Hematopoietic multipotent progenitor cell treated with erythropoietin and hydrocortisone succinate and interleukin-3 and kit ligand, for 17 days (in vitro differentiated cells): ENCODE measurements around the gene CD2AP.
"Not testable (repeated sequence)": the region's sequence is repeated elsewhere in the genome, so short reads cannot be mapped to it uniquely, and the experiment has no call there.

Experiments used
- DNase-seq: peaks from one replicate; pipeline ENCODE4 v3.0.0-alpha.2; 2015; ENCODE audit warnings: low spot score

Gene CD2AP

GRCh38 chr6:47496935-47497579 is 19.5 kb downstream of the CD2AP start:
- DNase-seq: no peak

GRCh38 chr6:47502920-47503319 is 25.3 kb downstream of the CD2AP start:
- DNase-seq: no peak

- no peak for DNase-seq
Measured at GRCh38 chr6:47509937-47510336, 32.3 kb downstream of the CD2AP start.

GRCh38 chr6:47512872-47513271 is 35.3 kb downstream of the CD2AP start:
- DNase-seq: no peak

- DNase-seq: no peak
Measured at GRCh38 chr6:47519279-47519678, 41.7 kb downstream of the CD2AP start.

GRCh38 chr6:47520282-47520681 is 42.7 kb downstream of the CD2AP start:
- no peak for DNase-seq

- DNase-seq: no peak
Measured at GRCh38 chr6:47521961-47522360, 44.4 kb downstream of the CD2AP start.

GRCh38 chr6:47524136-47524845 is 46.7 kb downstream of the CD2AP start:
- no peak for DNase-seq

GRCh38 chr6:47525330-47526057 is 47.9 kb downstream of the CD2AP start:
- no peak for DNase-seq

- no peak for DNase-seq
Measured at GRCh38 chr6:47527274-47527673, 49.7 kb downstream of the CD2AP start.

- DNase-seq: no peak
Measured at GRCh38 chr6:47529734-47530133, 52.1 kb downstream of the CD2AP start.

- no peak for DNase-seq
Measured at GRCh38 chr6:47532981-47533585, 55.5 kb downstream of the CD2AP start.

- DNase-seq: no peak
Measured at GRCh38 chr6:47534063-47534462, 56.5 kb downstream of the CD2AP start.

GRCh38 chr6:47535316-47536225 is 58.0 kb downstream of the CD2AP start:
- no peak for DNase-seq

- DNase-seq: no peak
Measured at GRCh38 chr6:47536816-47537401, 59.3 kb downstream of the CD2AP start.

- no peak for DNase-seq
Measured at GRCh38 chr6:47545223-47545622, 67.6 kb downstream of the CD2AP start.

- no peak for DNase-seq
Measured at GRCh38 chr6:47551670-47552069, 74.1 kb downstream of the CD2AP start.

- DNase-seq: no peak
Measured at GRCh38 chr6:47552319-47552718, 74.7 kb downstream of the CD2AP start.

- not testable (repeated sequence) for DNase-seq
Measured at GRCh38 chr6:47553243-47553642, 75.7 kb downstream of the CD2AP start.

GRCh38 chr6:47556459-47556858 is 78.9 kb downstream of the CD2AP start:
- DNase-seq: not testable (repeated sequence)

- DNase-seq: no peak
Measured at GRCh38 chr6:47563162-47563561, 85.6 kb downstream of the CD2AP start.
